Memory B cell (primary cell): ENCODE measurements around the gene TRABD2B.

Source experiments
- ATAC-seq: fragments of 150-1000 bp; cut with Tn5 transposase; 2 replicates; pipeline ENCODE4 v1.10.0; 2021; ENCODE audit warnings: low read depth, mild to moderate bottlenecking, moderate library complexity
- DNase-seq, 2 donors: peaks; one replicate each; pipeline ENCODE4 v3.0.0; 2022; ENCODE audit warnings: low spot score in 2 of 2
- H3K27ac Mint-ChIP-seq: one replicate; pipeline ENCODE4 v1.8.0; 2022; ENCODE audit warnings: mild to moderate bottlenecking, moderate library complexity, mixed read lengths
- H3K27me3 Mint-ChIP-seq: one replicate; pipeline ENCODE4 v1.8.0; 2022; ENCODE audit warnings: mixed read lengths
- H3K36me3 Mint-ChIP-seq: one replicate; pipeline ENCODE4 v1.8.0; 2022; ENCODE audit warnings: mild to moderate bottlenecking, mixed read lengths
- H3K4me1 Mint-ChIP-seq: one replicate; pipeline ENCODE4 v1.8.0; 2022; ENCODE audit warnings: mixed read lengths
- H3K4me3 Mint-ChIP-seq: one replicate; pipeline ENCODE4 v1.8.0; 2022; ENCODE audit warnings: mild to moderate bottlenecking, moderate library complexity, mixed read lengths
- H3K9me3 Mint-ChIP-seq: one replicate; pipeline ENCODE4 v1.8.0; 2022; ENCODE audit warnings: mixed read lengths

TRABD2B gene

GRCh38 chr1:47936916-47937551 lies 60.2 kb downstream of the TRABD2B start:
- H3K36me3 Mint-ChIP-seq: no peaks in the 10 kb centered on the region
- H3K27me3 Mint-ChIP-seq: peaks cover 11% of the 10 kb centered on the region
- H3K9me3 Mint-ChIP-seq: no peaks in the 10 kb centered on the region
- DNase-seq (no peak), ATAC-seq (no peak)
- H3K27ac Mint-ChIP-seq: no peak overlapping the region
- no peaks in the 10 kb centered on the region for H3K4me1 Mint-ChIP-seq
- H3K4me3 Mint-ChIP-seq: no peak overlapping the region

DNA sequence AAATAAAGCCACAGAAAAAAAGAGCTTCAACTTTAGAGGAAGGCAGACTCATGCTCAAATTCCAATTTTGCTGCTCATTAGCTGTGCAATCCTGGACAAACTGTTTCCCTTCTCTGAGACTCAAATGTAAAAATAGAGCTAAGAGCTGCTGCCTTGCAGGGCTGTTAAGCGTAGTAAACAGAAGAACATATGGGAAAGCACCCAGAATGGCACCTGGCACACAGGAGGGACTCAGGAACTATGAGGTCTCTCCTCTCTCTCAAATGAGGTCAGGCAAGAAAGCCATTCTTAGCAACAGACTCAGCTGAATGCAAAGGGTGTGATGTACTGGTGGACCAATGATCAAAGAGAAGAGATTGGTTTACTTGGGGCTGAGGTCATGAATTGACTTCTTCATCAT lies 61.3 kb downstream of the TRABD2B start:
- Mint-ChIP-seq H3K4me1 (no peaks in the 10 kb centered on the region), H3K9me3 (no peaks in the 10 kb centered on the region), H3K27ac (no peak overlapping the region), H3K27me3 (peaks cover 9% of the 10 kb centered on the region), H3K36me3 (no peaks in the 10 kb centered on the region), H3K4me3 (no peak overlapping the region)
- ATAC-seq: no peak
- no peak for DNase-seq

GRCh38 chr1:47935163-47935562 lies 62.0 kb downstream of the TRABD2B start:
- ATAC-seq (no peak), DNase-seq (no peak)
- no peak overlapping the region for H3K4me3 Mint-ChIP-seq
- no peaks in the 10 kb centered on the region for H3K4me1 Mint-ChIP-seq
- no peaks in the 10 kb centered on the region for H3K36me3 Mint-ChIP-seq
- no peaks in the 10 kb centered on the region for H3K9me3 Mint-ChIP-seq
- no peak overlapping the region for H3K27ac Mint-ChIP-seq
- H3K27me3 Mint-ChIP-seq: peaks cover 9% of the 10 kb centered on the region

DNA sequence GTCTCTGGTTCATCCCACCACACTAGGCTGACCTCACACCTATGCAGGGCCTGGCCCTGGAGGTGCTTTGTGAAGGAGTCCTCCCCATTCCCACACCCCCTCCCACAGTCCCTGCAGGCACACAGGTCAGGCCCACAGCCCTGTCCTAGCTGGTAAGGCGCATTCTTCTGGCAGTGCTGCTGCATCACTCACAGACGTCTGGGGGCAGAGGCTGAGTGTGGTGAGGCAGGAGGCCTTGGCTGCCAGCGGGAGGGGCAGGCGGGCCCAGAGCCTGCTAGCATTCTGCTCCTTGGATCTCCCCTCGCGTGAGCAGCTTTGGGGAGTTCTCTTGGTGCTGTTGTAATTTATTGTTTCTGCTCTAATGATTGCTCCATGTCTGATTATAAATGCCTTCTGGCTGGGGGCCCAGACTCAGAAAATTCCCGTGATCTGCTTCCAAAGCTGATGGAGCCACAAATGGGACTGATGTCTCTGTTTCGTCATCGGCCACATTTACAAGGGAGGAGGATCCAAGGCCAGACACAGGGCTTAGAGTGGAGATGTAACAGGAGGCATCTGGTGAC lies 62.9 kb downstream of the TRABD2B start:
- DNase-seq: no peak
- Mint-ChIP-seq H3K27ac (no peak overlapping the region), H3K4me1 (no peaks in the 10 kb centered on the region), H3K4me3 (no peak overlapping the region), H3K27me3 (peaks cover 9% of the 10 kb centered on the region), H3K9me3 (no peaks in the 10 kb centered on the region), H3K36me3 (no peaks in the 10 kb centered on the region)
- ATAC-seq: no peak

GRCh38 chr1:47932743-47933142 lies 64.4 kb downstream of the TRABD2B start:
- Mint-ChIP-seq H3K9me3 (no peaks in the 10 kb centered on the region), H3K27ac (no peak overlapping the region), H3K27me3 (peaks cover 8% of the 10 kb centered on the region), H3K4me3 (no peak overlapping the region), H3K36me3 (no peaks in the 10 kb centered on the region), H3K4me1 (no peaks in the 10 kb centered on the region)
- DNase-seq (no peak), ATAC-seq (no peak)

- DNase-seq (no peak), ATAC-seq (no peak)
- Mint-ChIP-seq H3K9me3 (no peaks in the 10 kb centered on the region), H3K27me3 (peaks cover 8% of the 10 kb centered on the region), H3K4me1 (no peaks in the 10 kb centered on the region), H3K36me3 (no peaks in the 10 kb centered on the region), H3K4me3 (no peak overlapping the region), H3K27ac (no peak overlapping the region)
Observed at GRCh38 chr1:47931395-47931794, 65.8 kb downstream of the TRABD2B start.

GRCh38 chr1:47930210-47930840 lies 66.9 kb downstream of the TRABD2B start:
- Mint-ChIP-seq H3K4me1 (no peaks in the 10 kb centered on the region), H3K4me3 (no peak overlapping the region), H3K9me3 (no peaks in the 10 kb centered on the region), H3K36me3 (no peaks in the 10 kb centered on the region), H3K27ac (no peak overlapping the region), H3K27me3 (peaks cover 8% of the 10 kb centered on the region)
- ATAC-seq: no peak
- DNase-seq: no peak

GRCh38 chr1:47927165-47927564 lies 70.0 kb downstream of the TRABD2B start:
- Mint-ChIP-seq H3K9me3 (no peaks in the 10 kb centered on the region), H3K27me3 (peaks cover 8% of the 10 kb centered on the region), H3K27ac (no peak overlapping the region), H3K4me1 (no peaks in the 10 kb centered on the region), H3K4me3 (no peak overlapping the region), H3K36me3 (no peaks in the 10 kb centered on the region)
- no peak for ATAC-seq
- DNase-seq: no peak

DNA sequence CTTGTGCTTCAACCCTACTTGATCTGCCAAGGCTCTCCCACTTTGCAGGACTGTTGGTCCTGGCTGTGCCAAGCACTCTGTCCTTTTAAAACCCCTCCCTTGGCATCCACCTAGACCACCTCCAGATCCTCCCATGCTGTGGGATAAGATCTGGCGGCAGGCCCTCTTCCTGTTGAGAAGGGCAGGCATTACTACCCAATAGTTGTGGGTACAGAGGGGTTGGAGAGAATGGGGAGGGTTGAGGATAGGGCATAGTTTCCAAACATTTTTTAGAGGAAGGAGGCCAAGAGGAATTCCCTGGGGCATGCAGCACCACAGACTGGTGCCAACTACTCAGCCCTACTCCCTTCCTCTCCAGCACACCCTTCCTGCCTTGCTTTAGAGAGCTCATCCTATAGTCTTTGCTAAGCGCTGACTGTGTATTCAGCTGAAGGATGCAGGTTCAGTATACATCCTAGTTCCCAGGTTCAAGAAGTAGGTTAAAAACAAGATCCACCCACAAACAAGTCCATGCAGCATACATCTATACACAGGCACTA lies 70.7 kb downstream of the TRABD2B start:
- ATAC-seq (no peak), DNase-seq (no peak)
- H3K4me1 Mint-ChIP-seq: no peaks in the 10 kb centered on the region
- no peak overlapping the region for H3K27ac Mint-ChIP-seq
- peaks cover 7% of the 10 kb centered on the region for H3K27me3 Mint-ChIP-seq
- H3K36me3 Mint-ChIP-seq: no peaks in the 10 kb centered on the region
- no peak overlapping the region for H3K4me3 Mint-ChIP-seq
- H3K9me3 Mint-ChIP-seq: no peaks in the 10 kb centered on the region

DNA sequence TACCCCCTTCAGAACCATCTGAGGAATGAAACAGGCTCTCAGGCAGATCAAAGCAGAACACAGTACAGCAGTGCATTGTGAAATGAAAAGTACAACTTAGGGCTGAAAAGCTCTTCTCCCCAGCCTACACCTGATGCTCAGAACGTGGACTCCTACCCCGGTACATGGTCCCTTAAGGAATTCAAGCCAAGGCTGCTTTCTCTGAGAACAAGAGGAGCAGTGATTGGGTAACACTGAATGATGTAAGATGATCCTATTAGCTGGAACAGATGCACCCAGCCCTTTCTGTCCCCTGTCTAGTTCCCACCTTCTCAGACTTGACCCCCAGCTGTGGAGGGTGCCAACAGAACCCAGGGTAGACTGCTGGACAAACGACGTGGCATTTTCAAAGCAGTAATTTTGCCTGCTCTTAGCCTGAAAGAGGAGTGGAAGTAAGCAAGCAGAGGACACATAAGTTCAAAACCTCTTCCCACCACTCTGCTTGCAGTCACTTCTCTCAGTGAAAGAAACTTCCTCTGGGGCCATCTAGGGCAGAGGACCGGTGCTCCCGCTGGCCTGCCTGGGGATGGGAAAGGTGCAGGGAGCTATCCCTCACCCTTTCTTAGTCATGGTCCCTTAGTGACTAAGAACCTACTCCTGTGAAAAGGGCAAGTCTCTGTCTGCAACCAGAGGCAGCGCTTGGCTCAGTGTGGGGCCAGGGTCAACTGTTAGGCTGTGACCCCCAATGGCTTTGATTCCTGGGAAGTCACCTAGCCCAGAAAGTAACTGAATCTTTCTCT lies 72.7 kb downstream of the TRABD2B start:
- peaks cover 9% of the 10 kb centered on the region for H3K27me3 Mint-ChIP-seq
- DNase-seq (no peak), ATAC-seq (no peak)
- no peaks in the 10 kb centered on the region for H3K36me3 Mint-ChIP-seq
- no peaks in the 10 kb centered on the region for H3K4me1 Mint-ChIP-seq
- no peaks in the 10 kb centered on the region for H3K9me3 Mint-ChIP-seq
- H3K4me3 Mint-ChIP-seq: no peak overlapping the region
- H3K27ac Mint-ChIP-seq: no peak overlapping the region

DNA sequence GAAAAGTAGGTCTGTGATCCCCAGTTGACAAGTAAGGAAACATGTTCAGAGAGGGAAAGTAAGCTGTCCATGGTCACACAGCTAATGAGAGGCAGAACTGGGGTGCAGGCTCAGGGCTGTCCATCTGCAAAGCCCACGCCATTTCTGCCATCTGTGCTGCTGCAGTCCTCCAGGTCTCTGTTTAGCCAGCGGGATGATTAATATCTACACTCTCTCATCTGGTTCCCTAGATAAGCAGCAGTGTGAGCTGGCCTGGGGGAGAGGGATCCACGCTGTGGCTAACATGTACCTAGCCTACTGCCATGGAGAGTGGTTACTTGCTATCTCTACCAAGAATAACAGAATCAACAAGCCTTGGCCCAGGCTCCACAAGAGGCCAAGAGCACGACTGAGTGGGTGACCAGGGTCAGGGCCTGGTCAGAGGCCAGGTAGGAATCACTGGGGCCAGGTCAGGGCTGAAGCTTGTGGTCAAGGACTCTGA lies 75.2 kb downstream of the TRABD2B start:
- Mint-ChIP-seq H3K27me3 (peaks cover 9% of the 10 kb centered on the region), H3K4me1 (no peaks in the 10 kb centered on the region)
- no peak for DNase-seq

GRCh38 chr1:47919113-47919833 lies 77.9 kb downstream of the TRABD2B start:
- Mint-ChIP-seq H3K27me3 (peaks cover 12% of the 10 kb centered on the region), H3K4me3 (no peak overlapping the region), H3K27ac (no peak overlapping the region), H3K9me3 (no peaks in the 10 kb centered on the region), H3K36me3 (no peaks in the 10 kb centered on the region), H3K4me1 (no peaks in the 10 kb centered on the region)
- ATAC-seq (no peak), DNase-seq (no peak)

More for the DNA sequence above, 75.2 kb downstream of the TRABD2B start:
- ATAC-seq: no peak
- Mint-ChIP-seq H3K36me3 (no peaks in the 10 kb centered on the region), H3K9me3 (no peaks in the 10 kb centered on the region), H3K4me3 (no peak overlapping the region), H3K27ac (no peak overlapping the region)

GRCh38 chr1:47918257-47918867 lies 78.8 kb downstream of the TRABD2B start:
- Mint-ChIP-seq H3K4me3 (no peak overlapping the region), H3K36me3 (no peaks in the 10 kb centered on the region), H3K9me3 (no peaks in the 10 kb centered on the region), H3K27ac (no peak overlapping the region), H3K27me3 (peaks cover 12% of the 10 kb centered on the region), H3K4me1 (no peaks in the 10 kb centered on the region)
- ATAC-seq: no peak
- DNase-seq: no peak
